ENCODE data around the gene PDIA6. TPM values are rescaled to one million over a fixed set of nuclear protein-coding genes. Genes with fewer than 3 reads are reported as not detected.

Gene PDIA6
- total RNA-seq, 1 experiment from 2014 or later = 271 TPM

GRCh38 chr2:10772201-10772867 lies 40.3 kb downstream of the PDIA6 start:
- Histone ChIP-seq H3K27ac (ENCODE audit: low read length) (no peak overlapping the region), H3K36me3 (ENCODE audit: control insufficient read depth, insufficient read depth, low read length) (no peaks in the 10 kb centered on the region), H3K27me3 (ENCODE audit: control insufficient read depth, insufficient read depth, low read length) (no peaks in the 10 kb centered on the region), H3K4me1 (ENCODE audit: control insufficient read depth, insufficient read depth, low read length) (no peaks in the 10 kb centered on the region), H3K9me3 (ENCODE audit: control insufficient read depth, insufficient read depth, low read depth, low read length) (no peaks in the 10 kb centered on the region), H3K4me3 (ENCODE audit: low read depth in 2 of 2, low read length in 2 of 2) (no peak overlapping the region)
- BruUV-seq (replicated peaks) = no TSS peak
- ATAC-seq = no peak
- intact Hi-C loops (cut with micrococcal nuclease; ENCODE audit: unreplicated experiment) = no loop called here
- CTCF ChIA-PET = no interaction called here
- DNase-seq (ENCODE audit: low read depth, low spot score) = no peak
- TF ChIP-seq CTCF (IDR thresholded peaks at IDR 0.05) (no peak), SIN3A (IDR thresholded peaks at IDR 0.05; ENCODE audit: borderline replicate concordance, insufficient read depth, low read depth, low read length) (no peak), REST (IDR thresholded peaks at IDR 0.05; ENCODE audit: insufficient read depth in 1 of 2, low read depth in 2 of 2, low read length in 1 of 2) (no peak), TCF7L2 (IDR thresholded peaks at IDR 0.05; ENCODE audit: low read depth, low read length) (no peak), POLR2AphosphoS5 (IDR thresholded peaks at IDR 0.05; ENCODE audit: low read depth, low read length) (no peak)
- POLR2A ChIA-PET = no interaction called here
- in situ Hi-C loops (cut with HindIII; ENCODE audit: low pct_unique_long_range_greater_than_20kb, low sequenced_read_pairs) = no loop called here

- no TSS peak for BruUV-seq (replicated peaks)
- no peaks in the 10 kb centered on the region for H3K36me3 ChIP-seq (ENCODE audit: control insufficient read depth, insufficient read depth, low read length)
- H3K9me3 ChIP-seq (ENCODE audit: control insufficient read depth, insufficient read depth, low read depth, low read length) = no peaks in the 10 kb centered on the region
- ATAC-seq (no peak), DNase-seq (ENCODE audit: low read depth, low spot score) (no peak)
- no peak overlapping the region for H3K4me3 ChIP-seq (ENCODE audit: low read depth in 2 of 2, low read length in 2 of 2)
- no peak overlapping the region for H3K27ac ChIP-seq (ENCODE audit: low read length)
- H3K4me1 ChIP-seq (ENCODE audit: control insufficient read depth, insufficient read depth, low read length) = no peaks in the 10 kb centered on the region
- intact Hi-C loops (cut with micrococcal nuclease; ENCODE audit: unreplicated experiment) = no loop called here
- ChIA-PET POLR2A (no interaction called here), CTCF (no interaction called here)
- H3K27me3 ChIP-seq (ENCODE audit: control insufficient read depth, insufficient read depth, low read length) = no peaks in the 10 kb centered on the region
- TF ChIP-seq REST (IDR thresholded peaks at IDR 0.05; ENCODE audit: insufficient read depth in 1 of 2, low read depth in 2 of 2, low read length in 1 of 2) = no peak
- no peak for TF ChIP-seq SIN3A (IDR thresholded peaks at IDR 0.05; ENCODE audit: borderline replicate concordance, insufficient read depth, low read depth, low read length)
- TF ChIP-seq POLR2AphosphoS5 (IDR thresholded peaks at IDR 0.05; ENCODE audit: low read depth, low read length) = no peak
- TF ChIP-seq TCF7L2 (IDR thresholded peaks at IDR 0.05; ENCODE audit: low read depth, low read length) = no peak
- no peak for TF ChIP-seq CTCF (IDR thresholded peaks at IDR 0.05)
- in situ Hi-C loops (cut with HindIII; ENCODE audit: low pct_unique_long_range_greater_than_20kb, low sequenced_read_pairs) = no loop called here
Observed at GRCh38 chr2:10771786-10772185, 40.8 kb downstream of the PDIA6 start.
